Activated CD8-positive, alpha-beta memory T cell treated with anti-CD3 and anti-CD28 coated beads, Interleukin-2, amount 10 ng/mL, durations not matched to agents 7 days and 5 days (primary cell): ENCODE data around the gene GPR157. TPM values are rescaled to one million over a fixed set of nuclear protein-coding genes. Genes with fewer than 3 reads are reported as not detected.
"Not testable (repeated sequence)": the region's sequence is repeated elsewhere in the genome, so short reads cannot be mapped to it uniquely, and the experiment has no call there.

Source experiments
- ATAC-seq: fragments of 150-1000 bp; cut with Tn5 transposase; one replicate; pipeline ENCODE4 v1.10.0; 2021; ENCODE audit warnings: moderate library complexity
- CTCF ChIA-PET: fragments of 350-600 bp; sonication (Branson Sonifier 250); formaldehyde crosslinking; loops from one replicate; lab custom pipeline; 2021; ENCODE audit warnings: antibody characterized with exemption; lab: Charles Lee
- DNase-seq: peaks from one replicate; pipeline ENCODE4 v3.0.0-alpha.2; 2020
- H3K27ac Mint-ChIP-seq: one replicate; pipeline ENCODE4 v1.8.0; 2021; ENCODE audit warnings: mild to moderate bottlenecking, mixed read lengths
- H3K27me3 Mint-ChIP-seq: one replicate; pipeline ENCODE4 v1.8.0; 2021; ENCODE audit warnings: mixed read lengths
- H3K36me3 Mint-ChIP-seq: one replicate; pipeline ENCODE4 v1.8.0; 2021; ENCODE audit warnings: mild to moderate bottlenecking, mixed read lengths
- H3K4me1 Mint-ChIP-seq: one replicate; pipeline ENCODE4 v1.8.0; 2021; ENCODE audit warnings: mixed read lengths
- H3K4me3 Mint-ChIP-seq: one replicate; pipeline ENCODE4 v1.8.0; 2021; ENCODE audit warnings: mild to moderate bottlenecking, moderate library complexity, mixed read lengths
- H3K9me3 Mint-ChIP-seq: one replicate; pipeline ENCODE4 v1.8.0; 2022; ENCODE audit warnings: low read depth, mixed read lengths
- total RNA-seq, 2 experiments: library from RNA; stranded (reverse); gene quantifications; one replicate each; pipeline ENCODE4 v1.2.3, GENCODE V29; 2021

Gene GPR157
- total RNA-seq, 2 experiments from 2014 or later = 3.6 to 4.5 TPM

GRCh38 chr1:9106286-9106685 is 22.6 kb downstream of the GPR157 start:
- Mint-ChIP-seq H3K27ac (no peak overlapping the region), H3K4me1 (peaks cover 5% of the 10 kb centered on the region), H3K27me3 (no peaks in the 10 kb centered on the region), H3K36me3 (no peaks in the 10 kb centered on the region), H3K9me3 (no peaks in the 10 kb centered on the region), H3K4me3 (no peak overlapping the region)
- no peak for ATAC-seq
- DNase-seq = no peak
- CTCF ChIA-PET = interaction anchor here (1.0 to 2.3 kb wide), 3 partner anchors 90 to 144 kb away, joined by 3 to 5 read pairs (median 5); no protein-coding TSS in a partner anchor

GRCh38 chr1:9105336-9105867 is 23.5 kb downstream of the GPR157 start:
- no peaks in the 10 kb centered on the region for H3K9me3 Mint-ChIP-seq
- CTCF ChIA-PET = interaction anchor here (1.0 to 2.2 kb wide), 2 partner anchors 100 to 145 kb away, joined by 3 to 5 read pairs; no protein-coding TSS in a partner anchor
- no peak overlapping the region for H3K27ac Mint-ChIP-seq
- H3K27me3 Mint-ChIP-seq = no peaks in the 10 kb centered on the region
- ATAC-seq (no peak), DNase-seq (no peak)
- no peak overlapping the region for H3K4me3 Mint-ChIP-seq
- H3K36me3 Mint-ChIP-seq = no peaks in the 10 kb centered on the region
- H3K4me1 Mint-ChIP-seq = no peaks in the 10 kb centered on the region

GRCh38 chr1:9101510-9102146 is 27.3 kb downstream of the GPR157 start:
- Mint-ChIP-seq H3K36me3 (no peaks in the 10 kb centered on the region), H3K27me3 (no peaks in the 10 kb centered on the region), H3K4me3 (no peak overlapping the region), H3K9me3 (no peaks in the 10 kb centered on the region), H3K27ac (no peak overlapping the region), H3K4me1 (no peaks in the 10 kb centered on the region)
- CTCF ChIA-PET = interaction anchor here (0.7 to 3.5 kb wide), 14 partner anchors 10 to 390 kb away, joined by 3 to 26 read pairs (median 4); no protein-coding TSS in a partner anchor
- ATAC-seq (peak; percentile 85), DNase-seq (peak; percentile 61)

- H3K27ac Mint-ChIP-seq = no peak overlapping the region
- H3K4me3 Mint-ChIP-seq = no peak overlapping the region
- CTCF ChIA-PET = interaction anchor here (1.1 to 3.5 kb wide), 10 partner anchors 11 to 183 kb away, joined by 3 to 26 read pairs (median 4); no protein-coding TSS in a partner anchor
- H3K9me3 Mint-ChIP-seq = no peaks in the 10 kb centered on the region
- H3K4me1 Mint-ChIP-seq = no peaks in the 10 kb centered on the region
- no peak for ATAC-seq
- peaks cover 3% of the 10 kb centered on the region for H3K27me3 Mint-ChIP-seq
- no peak for DNase-seq
- H3K36me3 Mint-ChIP-seq = no peaks in the 10 kb centered on the region
Observed at GRCh38 chr1:9100471-9101043, 28.3 kb downstream of the GPR157 start.

- ATAC-seq (no peak), DNase-seq (no peak)
- CTCF ChIA-PET = interaction anchor here (0.6 to 3.5 kb wide), 4 partner anchors 12 to 240 kb away, joined by 3 to 26 read pairs (median 4); no protein-coding TSS in a partner anchor
- H3K4me1 Mint-ChIP-seq = no peaks in the 10 kb centered on the region
- no peaks in the 10 kb centered on the region for H3K36me3 Mint-ChIP-seq
- peaks cover 7% of the 10 kb centered on the region for H3K27me3 Mint-ChIP-seq
- no peak overlapping the region for H3K27ac Mint-ChIP-seq
- H3K4me3 Mint-ChIP-seq = no peak overlapping the region
- no peaks in the 10 kb centered on the region for H3K9me3 Mint-ChIP-seq
Observed at GRCh38 chr1:9099555-9099954, 29.3 kb downstream of the GPR157 start.

- no peak for DNase-seq
- Mint-ChIP-seq H3K4me3 (no peak overlapping the region), H3K36me3 (no peaks in the 10 kb centered on the region), H3K27ac (no peak overlapping the region), H3K27me3 (peaks cover 8% of the 10 kb centered on the region), H3K9me3 (no peaks in the 10 kb centered on the region), H3K4me1 (no peaks in the 10 kb centered on the region)
- ATAC-seq = no peak
- CTCF ChIA-PET = interaction anchor here (1.0 to 1.4 kb wide), 4 partner anchors 12 to 250 kb away, joined by 3 to 4 read pairs (median 3); no protein-coding TSS in a partner anchor
Observed at GRCh38 chr1:9097947-9098705, 30.8 kb downstream of the GPR157 start.

- Mint-ChIP-seq H3K4me3 (no peak overlapping the region), H3K27me3 (peaks cover 8% of the 10 kb centered on the region), H3K36me3 (no peaks in the 10 kb centered on the region), H3K9me3 (no peaks in the 10 kb centered on the region), H3K27ac (no peak overlapping the region), H3K4me1 (no peaks in the 10 kb centered on the region)
- CTCF ChIA-PET = interaction anchor here (1.3 to 2.0 kb wide), 2 partner anchors 8 to 15 kb away, joined by 3 to 6 read pairs; no protein-coding TSS in a partner anchor
- ATAC-seq (no peak), DNase-seq (no peak)
Observed at GRCh38 chr1:9095818-9096217, 33.1 kb downstream of the GPR157 start.

GRCh38 chr1:9093996-9094595 is 34.8 kb downstream of the GPR157 start:
- H3K9me3 Mint-ChIP-seq, H3K36me3 Mint-ChIP-seq, DNase-seq, H3K4me3 Mint-ChIP-seq, H3K27me3 Mint-ChIP-seq, ATAC-seq, H3K27ac Mint-ChIP-seq, H3K4me1 Mint-ChIP-seq: not testable (repeated sequence)
- CTCF ChIA-PET = interaction anchor here (0.6 to 2.0 kb wide), 5 partner anchors 16 to 234 kb away, joined by 3 to 6 read pairs (median 3); no protein-coding TSS in a partner anchor

GRCh38 chr1:9093581-9093980 is 35.3 kb downstream of the GPR157 start:
- H3K27ac Mint-ChIP-seq = no peak overlapping the region
- DNase-seq (no peak), ATAC-seq (no peak)
- no peaks in the 10 kb centered on the region for H3K4me1 Mint-ChIP-seq
- H3K36me3 Mint-ChIP-seq = no peaks in the 10 kb centered on the region
- H3K27me3 Mint-ChIP-seq = peaks cover 14% of the 10 kb centered on the region
- CTCF ChIA-PET = interaction anchor here (0.7 to 1.6 kb wide), 5 partner anchors 17 to 234 kb away, joined by 3 to 6 read pairs (median 3); no protein-coding TSS in a partner anchor
- H3K4me3 Mint-ChIP-seq = no peak overlapping the region
- no peaks in the 10 kb centered on the region for H3K9me3 Mint-ChIP-seq

- H3K36me3 Mint-ChIP-seq = no peaks in the 10 kb centered on the region
- no peak for ATAC-seq
- H3K4me3 Mint-ChIP-seq = no peak overlapping the region
- no peaks in the 10 kb centered on the region for H3K9me3 Mint-ChIP-seq
- peaks cover 15% of the 10 kb centered on the region for H3K27me3 Mint-ChIP-seq
- no peak overlapping the region for H3K27ac Mint-ChIP-seq
- CTCF ChIA-PET = interaction anchor here (0.7 to 1.6 kb wide), 5 partner anchors 17 to 233 kb away, joined by 3 to 6 read pairs (median 3); no protein-coding TSS in a partner anchor
- DNase-seq = no peak
- H3K4me1 Mint-ChIP-seq = no peaks in the 10 kb centered on the region
Observed at GRCh38 chr1:9093091-9093490, 35.8 kb downstream of the GPR157 start.

- CTCF ChIA-PET = no interaction called here
- ATAC-seq (no peak), DNase-seq (no peak)
- peaks cover 35% of the 10 kb centered on the region for H3K27me3 Mint-ChIP-seq
- H3K9me3 Mint-ChIP-seq = no peaks in the 10 kb centered on the region
- H3K27ac Mint-ChIP-seq = no peak overlapping the region
- no peaks in the 10 kb centered on the region for H3K36me3 Mint-ChIP-seq
- H3K4me3 Mint-ChIP-seq = no peak overlapping the region
- H3K4me1 Mint-ChIP-seq = peaks cover 3% of the 10 kb centered on the region
Observed at GRCh38 chr1:9088807-9089206, 40.1 kb downstream of the GPR157 start.

- Mint-ChIP-seq H3K36me3 (no peaks in the 10 kb centered on the region), H3K4me1 (peaks cover 12% of the 10 kb centered on the region), H3K9me3 (no peaks in the 10 kb centered on the region), H3K27me3 (peaks cover 38% of the 10 kb centered on the region), H3K4me3 (no peak overlapping the region), H3K27ac (no peak overlapping the region)
- DNase-seq (no peak), ATAC-seq (no peak)
- CTCF ChIA-PET = no interaction called here
Observed at GRCh38 chr1:9087411-9088125, 41.3 kb downstream of the GPR157 start.
